Loucy (cell line): Measurements from ENCODE around the gene KRT80.

Source experiments
- H2AFZ ChIP-seq: fragments of 200-600 bp; sonication (generic); 2 replicates; pipeline ENCODE4 v1.6.0; 2016; ENCODE audit warnings: antibody characterized with exemption, mild to moderate bottlenecking, low read length, moderate library complexity
- H3F3A ChIP-seq: fragments of 200-600 bp; 2 replicates; pipeline ENCODE4 v1.6.0; 2016; ENCODE audit warnings: antibody characterized with exemption, low read depth, mild to moderate bottlenecking
- H3K27me3 ChIP-seq: fragments of 200-600 bp; sonication (generic); 2 replicates; pipeline ENCODE4 v1.6.1; 2014; ENCODE audit warnings: low read length, mild to moderate bottlenecking; ENCODE audit not compliant: insufficient read depth, poor library complexity, severe bottlenecking
- H3K36me3 ChIP-seq: fragments of 200-600 bp; sonication (generic); 2 replicates; pipeline ENCODE4 v1.6.1; 2016; ENCODE audit warnings: low read length; ENCODE audit not compliant: insufficient read depth
- H3K4me1 ChIP-seq: fragments of 200-600 bp; sonication (generic); 2 replicates; pipeline ENCODE4 v1.5.1; 2014; ENCODE audit warnings: low read length, mild to moderate bottlenecking; ENCODE audit not compliant: insufficient read depth, poor library complexity, severe bottlenecking
- H3K4me2 ChIP-seq: fragments of 200-600 bp; sonication (generic); 2 replicates; pipeline ENCODE4 v1.6.0; 2014; ENCODE audit warnings: antibody characterized with exemption, low read length, low read depth, mild to moderate bottlenecking; ENCODE audit not compliant: poor library complexity, severe bottlenecking
- H3K4me3 ChIP-seq: fragments of 200-600 bp; sonication (generic); 2 replicates; pipeline ENCODE4 v1.5.1; 2014; ENCODE audit warnings: low read length, mild to moderate bottlenecking, mixed read lengths; ENCODE audit not compliant: poor library complexity, severe bottlenecking
- H3K79me2 ChIP-seq: fragments of 200-600 bp; sonication (generic); 2 replicates; pipeline ENCODE4 v1.6.1; 2014; ENCODE audit warnings: low read length; ENCODE audit not compliant: insufficient read depth
- H3K9ac ChIP-seq: fragments of 200-600 bp; sonication (generic); 2 replicates; pipeline ENCODE4 v1.6.0; 2014; ENCODE audit warnings: mild to moderate bottlenecking, low read depth, low read length, moderate library complexity; ENCODE audit not compliant: poor library complexity, severe bottlenecking
- H3K9me2 ChIP-seq: fragments of 200-600 bp; sonication (generic); replicated peaks from 2 replicates; pipeline ENCODE4 v1.6.1; 2016; ENCODE audit warnings: low read depth, low read length, mixed read lengths
- H3K9me3 ChIP-seq: fragments of 200-600 bp; sonication (generic); 2 replicates; pipeline ENCODE4 v1.6.1; 2014; ENCODE audit warnings: mild to moderate bottlenecking, antibody characterized with exemption, low read length, low read depth; ENCODE audit not compliant: insufficient read depth
- H4K20me1 ChIP-seq: fragments of 200-600 bp; sonication (generic); 2 replicates; pipeline ENCODE4 v1.6.0; 2014; ENCODE audit warnings: antibody characterized with exemption, low read length, mild to moderate bottlenecking; ENCODE audit not compliant: insufficient read depth, poor library complexity, severe bottlenecking
- CTCF ChIP-seq: fragments of 200-600 bp; sonication (generic); conservative IDR thresholded peaks from 2 replicates; pipeline ENCODE4 v1.5.1; 2014; ENCODE audit warnings: mild to moderate bottlenecking, antibody characterized with exemption, low read length
- EZH2phosphoT487 ChIP-seq: fragments of 200-600 bp; IDR thresholded peaks from 2 replicates; pipeline ENCODE4 v1.6.1; 2018; ENCODE audit warnings: antibody characterized with exemption, mild to moderate bottlenecking, moderate library complexity, borderline replicate concordance

Gene KRT80

GRCh38 chr12:52121824-52122539 lies 69.8 kb downstream of the KRT80 start:
- no peaks in the 10 kb centered on the region for H3K27me3 ChIP-seq
- no peaks in the 10 kb centered on the region for H3K9me3 ChIP-seq
- H2AFZ ChIP-seq = peak overlapping the region; percentile 58; the same call in 1 of the 2 replicates
- no peaks in the 10 kb centered on the region for H3K9me2 ChIP-seq
- no peaks in the 10 kb centered on the region for H3K79me2 ChIP-seq
- TF ChIP-seq CTCF (peak; percentile 80), EZH2phosphoT487 (no peak)
- H3K4me2 ChIP-seq = no peak overlapping the region
- no peaks in the 10 kb centered on the region for H3K36me3 ChIP-seq
- no peak overlapping the region for H3K9ac ChIP-seq
- H4K20me1 ChIP-seq = no peaks in the 10 kb centered on the region
- H3K4me1 ChIP-seq = no peaks in the 10 kb centered on the region
- H3K4me3 ChIP-seq = no peak overlapping the region
- no peaks in the 10 kb centered on the region for H3F3A ChIP-seq

- H4K20me1 ChIP-seq = no peaks in the 10 kb centered on the region
- peak overlapping the region; percentile 58; the same call in 1 of the 2 replicates for H2AFZ ChIP-seq
- H3K9me2 ChIP-seq = no peaks in the 10 kb centered on the region
- H3K4me2 ChIP-seq = no peak overlapping the region
- no peak overlapping the region for H3K4me3 ChIP-seq
- no peaks in the 10 kb centered on the region for H3K4me1 ChIP-seq
- no peaks in the 10 kb centered on the region for H3K9me3 ChIP-seq
- H3F3A ChIP-seq = no peaks in the 10 kb centered on the region
- H3K79me2 ChIP-seq = no peaks in the 10 kb centered on the region
- no peaks in the 10 kb centered on the region for H3K36me3 ChIP-seq
- H3K9ac ChIP-seq = no peak overlapping the region
- TF ChIP-seq EZH2phosphoT487 (no peak), CTCF (no peak)
- no peaks in the 10 kb centered on the region for H3K27me3 ChIP-seq
These were observed 70.6 kb downstream of the KRT80 start for GRCh38 chr12:52120951-52121823.

GRCh38 chr12:52119398-52120254 lies 72.2 kb downstream of the KRT80 start:
- Histone ChIP-seq H3K36me3 (no peaks in the 10 kb centered on the region), H3K9me3 (no peaks in the 10 kb centered on the region), H3K4me1 (no peaks in the 10 kb centered on the region), H4K20me1 (no peaks in the 10 kb centered on the region), H3K9ac (no peak overlapping the region), H3K9me2 (no peaks in the 10 kb centered on the region), H2AFZ (peak overlapping the region; percentile 91), H3K4me3 (no peak overlapping the region), H3K27me3 (no peaks in the 10 kb centered on the region), H3F3A (no peaks in the 10 kb centered on the region), H3K4me2 (no peak overlapping the region), H3K79me2 (no peaks in the 10 kb centered on the region)
- peak; percentile 71 for TF ChIP-seq CTCF
- no peak for TF ChIP-seq EZH2phosphoT487
